Epithelial cell of prostate (primary cell): Measurements from ENCODE around the gene MASP1.
"Not testable (repeated sequence)": the region's sequence is repeated elsewhere in the genome, so short reads cannot be mapped to it uniquely, and the experiment has no call there.

ENCODE experiments used
- DNase-seq: peaks from one replicate; pipeline ENCODE4 v3.0.0-alpha.2; 2011; ENCODE audit warnings: low read depth, low spot score
- H3K27ac ChIP-seq: fragments of 450-650 bp; 2 replicates; pipeline ENCODE4 v1.5.1; 2017; ENCODE audit warnings: mild to moderate bottlenecking

Gene MASP1

DNA sequence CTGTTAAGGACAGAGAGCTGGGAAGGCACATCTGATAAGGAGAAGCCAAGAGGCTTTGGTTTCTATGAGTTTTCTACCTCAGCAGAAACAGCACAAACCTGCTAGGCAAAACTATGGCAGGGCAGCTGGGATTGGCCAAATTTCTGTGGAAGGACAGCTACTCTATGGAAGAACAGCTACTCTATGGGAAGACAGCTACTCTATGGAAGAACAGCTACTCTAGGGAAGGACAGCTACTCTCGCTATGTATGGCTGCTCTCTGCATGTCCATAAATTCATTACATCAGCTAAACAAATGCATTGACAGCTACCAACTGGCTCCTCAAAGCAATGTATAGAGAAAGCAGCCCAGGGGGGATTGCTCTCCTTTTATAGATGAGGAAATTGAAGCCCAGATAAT is 24.8 kb downstream of the MASP1 start:
- DNase-seq = no peak
- H3K27ac ChIP-seq = no peak overlapping the region

- no peak for DNase-seq
- no peak overlapping the region for H3K27ac ChIP-seq
These were observed 26.0 kb downstream of the MASP1 start for GRCh38 chr3:187265461-187265955.

DNA sequence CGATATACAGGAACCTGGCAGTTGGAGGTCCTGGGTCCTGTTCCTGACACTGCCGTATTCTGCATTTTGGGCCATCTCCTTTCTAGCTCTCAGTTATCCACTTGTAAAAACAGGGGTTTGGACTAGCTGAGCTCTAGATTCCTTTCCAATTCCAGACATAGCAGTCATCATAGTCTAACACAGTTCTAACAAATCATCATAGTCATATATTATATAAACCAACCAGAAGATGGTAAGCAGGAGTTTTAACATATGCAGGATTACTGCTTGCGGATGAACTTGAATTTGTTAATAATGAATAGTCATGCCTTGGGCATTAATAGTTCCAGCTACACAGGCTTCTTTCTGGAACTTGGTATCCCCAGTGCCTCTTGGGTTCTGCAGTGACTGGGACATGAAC is 26.6 kb downstream of the MASP1 start:
- no peak overlapping the region for H3K27ac ChIP-seq
- DNase-seq = no peak

DNA sequence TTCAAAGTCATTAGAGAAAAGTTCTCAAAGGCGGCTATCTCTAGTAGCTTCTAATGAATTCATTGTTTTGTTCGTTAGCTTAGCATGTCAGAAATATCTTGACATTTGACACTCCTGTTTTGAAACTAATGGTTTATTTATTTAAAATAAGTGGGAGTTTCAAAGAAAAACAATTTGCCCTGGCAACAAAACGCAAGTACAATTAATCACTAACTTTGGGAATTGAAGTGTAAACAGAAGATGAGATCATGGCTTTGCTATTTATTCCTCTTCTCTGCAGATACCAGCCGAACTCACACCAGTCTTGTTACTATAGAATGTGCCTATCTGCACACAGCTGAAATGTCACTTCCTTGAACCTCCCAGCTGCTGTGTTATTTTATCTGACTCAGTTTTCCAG is 27.5 kb downstream of the MASP1 start:
- peak; percentile 29 for DNase-seq

DNA sequence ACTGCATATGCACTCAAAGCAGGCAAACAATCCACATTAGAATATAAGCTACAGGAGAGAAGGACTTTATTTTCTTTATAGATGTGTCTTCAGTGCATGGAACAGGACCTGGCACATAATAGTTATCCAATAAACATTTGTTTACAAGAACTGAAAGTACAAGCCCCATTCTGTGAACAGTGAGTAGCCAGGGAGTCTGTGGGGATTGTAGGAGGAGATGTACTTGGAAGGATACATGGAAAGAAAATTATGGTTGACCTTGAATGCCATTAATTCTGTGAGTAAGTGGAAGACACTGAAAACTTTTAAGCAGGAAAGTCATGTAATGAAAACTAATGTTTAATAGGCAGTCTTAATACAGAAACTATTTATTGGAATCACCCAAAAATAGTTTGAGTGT is 28.3 kb downstream of the MASP1 start:
- DNase-seq = no peak
- no peak overlapping the region for H3K27ac ChIP-seq

More for the DNA sequence above, 27.5 kb downstream of the MASP1 start:
- no peak overlapping the region for H3K27ac ChIP-seq

GRCh38 chr3:187262360-187262759 is 29.2 kb downstream of the MASP1 start:
- H3K27ac ChIP-seq = no peak overlapping the region
- DNase-seq = no peak

GRCh38 chr3:187261541-187261969 is 30.0 kb downstream of the MASP1 start:
- no peak overlapping the region for H3K27ac ChIP-seq
- no peak for DNase-seq

- DNase-seq = no peak
- no peak overlapping the region for H3K27ac ChIP-seq
These were observed 32.4 kb downstream of the MASP1 start for GRCh38 chr3:187259171-187259570.

DNA sequence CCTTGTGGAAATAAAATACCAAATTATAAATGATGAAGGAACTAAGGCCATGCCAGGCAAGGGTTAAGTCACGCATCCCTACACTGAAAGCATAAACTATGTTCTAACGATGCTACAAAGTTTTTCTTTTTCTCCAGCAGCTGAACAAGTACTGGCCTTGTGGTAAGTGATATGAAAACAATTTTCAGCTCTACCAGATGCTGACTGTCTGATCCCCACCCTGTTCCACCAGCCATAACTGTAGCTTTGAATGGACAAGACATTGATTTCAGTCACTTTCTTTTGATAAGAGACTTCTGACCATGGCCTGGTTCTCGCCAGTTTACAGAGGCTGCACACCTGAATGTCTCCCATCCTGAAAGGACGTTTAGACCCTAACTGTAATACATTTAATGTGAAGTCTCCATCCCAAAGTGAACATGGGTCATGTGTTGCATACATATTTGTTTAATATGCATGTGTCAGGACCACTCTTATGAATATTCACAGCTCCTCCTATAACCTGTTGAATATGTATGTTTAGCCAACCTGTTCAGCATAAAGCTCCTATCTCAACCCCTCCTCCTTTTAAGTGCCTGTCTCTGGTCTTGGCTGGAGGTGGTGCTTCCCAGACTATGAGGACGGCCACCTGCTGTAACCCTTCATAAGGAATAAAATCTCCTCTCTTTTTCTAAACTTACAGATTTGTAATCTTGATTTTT is 33.4 kb downstream of the MASP1 start:
- H3K27ac ChIP-seq = no peak overlapping the region
- no peak for DNase-seq

GRCh38 chr3:187257471-187257870 is 34.1 kb downstream of the MASP1 start:
- DNase-seq = no peak
- H3K27ac ChIP-seq = no peak overlapping the region

- DNase-seq = no peak
- no peak overlapping the region for H3K27ac ChIP-seq
These were observed 35.4 kb downstream of the MASP1 start for GRCh38 chr3:187256051-187256616.

DNA sequence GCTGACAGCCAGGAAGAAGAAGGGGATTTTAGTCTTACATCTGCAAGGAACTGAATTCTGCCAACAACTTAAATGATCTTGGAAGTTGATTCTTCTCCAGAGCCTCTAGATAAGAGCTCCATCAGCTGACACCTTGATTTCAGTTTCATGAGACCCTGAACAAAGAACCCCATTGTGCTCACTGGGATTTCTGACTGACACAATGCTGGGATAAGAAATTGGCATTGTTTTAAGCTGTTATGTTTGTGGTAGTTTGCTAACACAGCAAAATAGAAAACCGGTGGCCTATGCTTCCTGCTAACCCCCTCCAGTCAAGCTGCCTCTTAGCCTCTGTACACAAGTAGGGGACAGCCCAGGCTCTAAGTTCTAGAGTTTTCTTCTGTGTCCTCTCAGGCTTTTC is 36.2 kb downstream of the MASP1 start:
- no peak overlapping the region for H3K27ac ChIP-seq

DNA sequence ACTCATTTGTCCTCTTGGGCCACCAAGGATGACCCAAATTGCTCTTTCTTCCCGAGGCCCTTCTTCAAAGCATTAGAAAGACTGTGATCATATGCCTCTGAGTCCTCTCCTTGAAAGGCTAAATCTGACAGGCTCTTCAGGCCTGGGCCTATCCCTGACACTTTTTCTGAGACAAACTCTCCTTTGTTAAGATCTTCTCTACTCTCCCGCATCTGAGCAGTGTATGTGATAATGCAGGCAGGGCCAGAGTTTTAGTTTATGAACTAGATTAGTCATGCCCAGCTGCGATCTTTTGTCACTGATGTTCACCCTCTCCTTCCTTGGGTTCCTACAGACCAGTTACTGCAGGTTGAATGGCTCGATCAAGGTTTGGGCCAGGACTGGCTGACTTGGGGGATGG is 39.2 kb downstream of the MASP1 start:
- no peak for DNase-seq
- no peak overlapping the region for H3K27ac ChIP-seq

More for the DNA sequence above, 36.2 kb downstream of the MASP1 start:
- no peak for DNase-seq

DNA sequence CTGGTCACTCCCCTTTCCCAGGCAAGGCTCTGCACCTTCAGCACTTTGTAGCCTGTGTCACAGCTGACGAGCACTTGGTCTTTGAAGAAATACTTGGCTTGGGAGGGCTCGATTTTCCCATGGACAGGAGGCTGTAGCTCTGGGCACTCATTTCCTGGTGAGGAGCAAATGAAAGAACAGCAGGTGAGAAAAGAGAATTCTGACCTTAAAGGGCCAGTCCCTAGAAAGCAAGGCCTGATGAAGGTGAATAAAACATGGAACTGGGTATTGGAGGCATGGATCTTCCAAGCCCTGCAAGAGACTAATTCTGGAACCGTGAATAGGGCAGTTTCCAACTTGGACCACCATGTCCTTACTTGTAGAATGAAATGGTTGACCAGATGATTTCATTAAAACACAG is 39.9 kb downstream of the MASP1 start:
- no peak overlapping the region for H3K27ac ChIP-seq
- DNase-seq = no peak

DNA sequence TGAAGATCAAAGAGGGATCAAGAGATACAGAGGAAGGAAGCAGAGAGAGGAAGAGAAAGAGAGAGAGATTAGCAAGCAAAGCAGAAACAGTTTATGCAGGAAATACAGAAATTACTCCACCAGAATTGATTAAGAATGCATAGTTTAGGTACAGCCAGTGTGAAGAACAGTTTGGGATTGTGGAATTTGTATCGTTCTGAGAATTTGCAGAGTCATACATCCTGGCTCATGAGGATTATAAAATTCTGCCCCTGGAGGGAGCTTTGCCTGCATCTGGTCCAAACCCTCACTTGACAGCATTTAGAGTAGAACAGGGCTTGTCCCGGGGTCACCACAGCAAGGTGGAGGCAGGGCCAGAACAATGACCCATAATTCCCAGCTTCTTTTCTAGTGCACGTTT is 44.1 kb downstream of the MASP1 start:
- no peak for DNase-seq
- no peak overlapping the region for H3K27ac ChIP-seq

DNA sequence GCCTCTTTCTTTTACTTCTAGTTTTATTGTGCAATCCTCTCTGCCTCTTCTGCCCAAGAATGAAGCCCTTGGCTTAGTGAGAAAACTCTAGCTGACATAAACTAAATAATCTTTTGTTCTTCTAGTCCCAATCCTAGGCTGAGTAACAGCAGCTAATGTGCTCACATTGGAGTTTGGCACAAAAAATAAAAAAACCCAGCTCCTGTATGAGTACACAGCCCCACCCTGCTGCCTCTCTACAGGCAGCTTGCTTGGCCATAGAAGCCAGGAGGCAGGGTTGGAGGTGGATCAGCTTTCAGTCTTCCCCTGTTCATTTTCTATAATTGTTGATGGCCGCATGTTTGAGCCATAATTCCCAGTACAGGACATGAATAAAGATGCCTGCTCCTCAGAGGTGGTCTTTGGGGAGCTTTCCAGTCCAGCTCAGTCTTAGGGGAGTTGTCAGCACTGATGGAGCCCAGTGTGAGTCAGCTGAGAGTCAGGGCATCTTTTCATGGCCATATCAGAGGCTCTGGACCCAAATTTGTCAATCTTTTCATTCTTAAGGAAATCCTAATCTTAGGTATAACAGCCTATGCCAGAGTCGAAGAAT is 47.5 kb downstream of the MASP1 start:
- DNase-seq = no peak
- no peak overlapping the region for H3K27ac ChIP-seq

GRCh38 chr3:187242900-187243299 is 48.6 kb downstream of the MASP1 start:
- no peak overlapping the region for H3K27ac ChIP-seq

GRCh38 chr3:187242435-187242834 is 49.1 kb downstream of the MASP1 start:
- H3K27ac ChIP-seq = no peak overlapping the region
- DNase-seq = no peak

More at GRCh38 chr3:187242900-187243299, 48.6 kb downstream of the MASP1 start:
- DNase-seq = no peak

DNA sequence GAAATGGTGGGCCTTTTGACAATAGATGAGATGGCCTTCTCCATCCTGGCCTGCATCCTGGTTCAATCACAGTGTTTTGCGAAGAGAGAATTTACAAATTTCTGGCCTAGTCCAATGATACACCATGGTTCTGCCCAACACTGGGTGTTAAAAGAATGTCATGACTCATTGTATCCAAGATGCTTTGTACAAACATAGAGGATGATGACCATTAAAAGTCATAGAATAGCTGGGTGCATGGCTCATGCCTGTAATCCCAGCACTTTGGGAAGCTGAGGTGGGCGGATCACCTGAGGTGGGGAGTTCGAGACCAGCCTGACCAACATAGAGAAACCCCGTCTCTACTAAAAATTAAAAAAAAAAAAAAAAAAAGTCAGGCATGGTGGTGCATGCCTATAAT is 52.7 kb downstream of the MASP1 start:
- not testable (repeated sequence) for DNase-seq, H3K27ac ChIP-seq

DNA sequence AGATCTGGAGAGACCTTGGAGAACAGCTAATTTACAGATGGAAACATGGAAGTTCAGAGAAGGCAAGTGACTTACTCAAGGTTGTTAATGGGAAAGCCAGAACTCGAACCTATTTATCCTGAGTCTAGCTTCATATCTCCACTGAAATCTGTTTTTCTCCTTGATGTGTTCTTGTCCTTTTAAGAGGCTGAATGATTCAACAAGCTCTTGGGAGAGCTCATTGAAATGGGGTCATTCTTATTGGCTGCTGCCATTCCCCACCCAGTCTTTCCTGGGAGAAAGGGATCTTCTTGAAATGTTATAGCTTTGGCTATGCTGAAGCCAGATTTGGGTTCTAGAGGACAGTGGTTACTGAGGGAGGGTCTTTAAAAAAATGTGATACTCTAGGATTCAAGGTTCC is 53.3 kb downstream of the MASP1 start:
- no peak for DNase-seq
- H3K27ac ChIP-seq = no peak overlapping the region

DNA sequence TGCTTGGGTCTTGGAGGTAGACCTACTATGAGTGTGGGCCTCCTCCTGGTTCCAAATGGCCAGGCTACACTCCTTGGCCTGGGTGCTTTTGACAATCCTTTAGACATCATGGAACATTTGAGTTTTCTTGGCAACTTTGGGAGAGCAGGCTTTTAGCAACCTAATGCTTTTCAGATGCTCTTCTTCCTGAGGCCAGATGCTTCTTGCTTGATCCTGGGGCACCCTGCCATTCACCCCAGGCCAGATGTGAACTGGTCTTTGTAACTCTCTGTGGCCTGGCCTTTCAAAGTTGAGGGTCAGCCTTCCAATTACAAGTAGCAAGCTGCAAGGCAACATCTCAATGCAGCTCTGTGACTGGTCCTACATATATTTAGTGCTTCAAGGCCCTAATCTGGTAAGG is 53.8 kb downstream of the MASP1 start:
- H3K27ac ChIP-seq = no peak overlapping the region
- DNase-seq = no peak

- no peak overlapping the region for H3K27ac ChIP-seq
- no peak for DNase-seq
These were observed 54.6 kb downstream of the MASP1 start for GRCh38 chr3:187236962-187237361.
